NOMO-1 treated with DMSO at 0.1 percent for 48 hours (cell line): ENCODE results near the gene ESRRB.
"Not testable (repeated sequence)": the region's sequence is repeated elsewhere in the genome, so short reads cannot be mapped to it uniquely, and the experiment has no call there.

Experiments used
- DNase-seq: peaks from one replicate; lab custom pipeline; 2025; ENCODE audit not compliant: unreplicated experiment; lab: John Stamatoyannopoulos, UW

Gene ESRRB

DNA sequence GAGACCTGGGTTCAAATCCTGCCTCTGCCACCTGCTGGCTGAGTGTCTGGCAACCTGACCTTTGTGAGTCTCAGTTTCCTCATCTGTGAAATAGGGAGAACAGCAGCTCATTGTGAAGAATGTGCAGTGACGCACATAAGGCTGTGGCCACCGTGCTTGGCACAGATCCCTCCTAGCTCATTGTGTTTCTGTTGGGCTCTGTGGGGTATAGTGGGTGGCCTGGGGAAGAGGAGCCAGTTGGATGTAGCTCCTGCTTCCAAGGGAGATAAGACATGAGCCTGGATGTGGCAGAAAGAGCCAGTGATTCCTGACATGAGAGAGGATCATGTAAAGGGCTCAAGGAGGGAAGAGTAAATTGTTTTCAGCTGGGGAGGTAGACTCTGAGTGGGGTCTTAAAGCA is 120.0 kb downstream of the ESRRB start:
- DNase-seq = no peak

DNA sequence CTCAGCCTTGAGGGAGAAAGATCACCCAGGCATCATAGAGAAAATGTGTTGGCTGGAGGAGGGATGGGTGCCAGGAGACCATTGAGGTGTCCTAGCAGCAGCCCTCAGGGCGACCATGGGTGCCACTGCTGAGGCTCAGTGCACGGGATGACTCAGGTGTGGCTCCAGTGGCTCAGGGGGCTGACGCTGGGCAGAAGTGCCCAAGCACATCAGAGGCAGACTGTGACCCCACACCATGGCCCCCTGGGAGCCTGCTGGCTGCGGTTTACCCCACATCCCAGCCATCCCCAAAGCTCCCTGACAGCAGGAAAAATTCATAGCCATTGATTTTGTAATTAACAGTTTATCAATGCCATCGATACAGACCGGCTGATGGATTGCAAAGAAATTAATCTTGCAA is 120.7 kb downstream of the ESRRB start:
- DNase-seq = no peak

DNA sequence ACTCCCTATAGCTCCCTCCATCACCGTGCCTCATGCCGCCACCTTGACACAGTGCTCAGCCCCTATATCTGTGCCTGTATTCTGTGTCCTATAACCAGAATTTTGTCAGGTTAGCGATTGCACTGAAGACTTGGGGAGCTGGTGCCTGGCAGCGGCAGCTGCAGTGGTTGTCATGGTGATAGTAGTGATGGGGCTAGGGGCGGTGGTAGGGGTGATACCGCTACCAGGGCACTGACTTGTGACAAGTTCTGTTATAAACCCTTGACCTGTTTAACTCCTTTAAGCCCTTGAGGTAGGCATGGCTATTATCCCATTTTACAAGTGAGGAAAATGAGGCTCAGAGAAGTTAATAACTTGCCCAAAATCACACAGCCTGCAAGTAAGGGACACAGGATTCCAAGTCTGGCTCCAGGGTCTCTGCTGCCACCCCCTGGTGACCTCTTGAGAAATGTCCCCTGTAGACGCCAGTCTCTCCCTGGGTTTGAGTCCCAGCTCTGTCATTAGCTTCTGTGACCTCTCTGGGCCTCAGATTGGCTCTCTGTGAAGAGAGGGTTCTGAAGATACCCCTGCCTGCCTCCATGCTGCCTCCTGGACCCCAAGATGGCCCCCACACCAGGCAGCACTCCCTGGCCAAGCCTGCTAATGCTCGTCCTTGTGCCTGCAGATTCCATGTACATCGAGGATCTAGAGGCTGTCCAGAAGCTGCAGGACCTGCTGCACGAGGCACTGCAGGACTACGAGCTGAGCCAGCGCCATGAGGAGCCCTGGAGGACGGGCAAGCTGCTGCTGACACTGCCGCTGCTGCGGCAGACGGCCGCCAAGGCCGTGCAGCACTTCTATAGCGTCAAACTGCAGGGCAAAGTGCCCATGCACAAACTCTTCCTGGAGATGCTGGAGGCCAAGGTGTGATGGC is 121.9 kb downstream of the ESRRB start:
- DNase-seq = no peak

DNA sequence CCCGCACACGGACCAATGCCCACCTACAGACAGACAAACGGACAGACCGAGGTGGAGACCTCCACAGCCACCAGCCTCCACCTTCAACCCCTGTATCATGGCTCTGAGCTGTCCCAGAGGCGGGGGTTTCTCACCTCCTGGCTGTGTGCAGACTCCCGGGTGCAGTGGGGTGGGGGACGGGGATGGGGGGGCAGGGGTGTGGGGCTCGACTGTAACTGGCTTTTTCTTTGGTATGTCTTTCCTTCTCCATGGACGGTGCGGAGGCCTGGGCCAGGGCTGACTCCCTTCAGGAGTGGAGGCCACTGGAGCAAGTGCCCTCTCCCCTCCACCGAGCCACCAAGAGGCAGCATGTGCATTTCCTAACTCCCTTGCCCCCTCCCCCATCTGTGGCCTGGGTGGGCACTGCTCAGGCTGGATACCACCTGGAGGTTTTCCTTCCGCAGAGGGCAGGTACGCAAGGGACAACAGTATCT is 122.6 kb downstream of the ESRRB start:
- DNase-seq = no peak

DNA sequence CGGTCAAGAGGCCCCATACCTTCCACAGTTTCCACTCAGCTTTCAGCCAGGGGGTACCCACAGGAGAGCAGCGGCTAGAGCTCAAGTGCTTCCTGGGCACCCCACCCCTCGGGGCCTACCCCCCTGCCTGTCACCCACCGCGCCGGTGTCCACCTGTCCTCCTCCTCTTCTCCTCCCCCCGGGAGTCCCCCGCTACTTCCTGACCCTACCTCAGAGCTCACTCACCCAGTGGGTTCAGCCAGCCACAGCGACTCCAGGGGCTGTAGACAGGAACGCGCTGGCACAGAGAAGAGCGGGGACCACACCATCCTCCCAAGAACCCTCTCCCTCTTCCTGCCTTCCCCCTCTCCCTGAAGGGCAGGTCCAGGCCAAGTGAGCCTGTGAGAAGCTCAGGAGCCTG is 123.0 kb downstream of the ESRRB start:
- no peak for DNase-seq

DNA sequence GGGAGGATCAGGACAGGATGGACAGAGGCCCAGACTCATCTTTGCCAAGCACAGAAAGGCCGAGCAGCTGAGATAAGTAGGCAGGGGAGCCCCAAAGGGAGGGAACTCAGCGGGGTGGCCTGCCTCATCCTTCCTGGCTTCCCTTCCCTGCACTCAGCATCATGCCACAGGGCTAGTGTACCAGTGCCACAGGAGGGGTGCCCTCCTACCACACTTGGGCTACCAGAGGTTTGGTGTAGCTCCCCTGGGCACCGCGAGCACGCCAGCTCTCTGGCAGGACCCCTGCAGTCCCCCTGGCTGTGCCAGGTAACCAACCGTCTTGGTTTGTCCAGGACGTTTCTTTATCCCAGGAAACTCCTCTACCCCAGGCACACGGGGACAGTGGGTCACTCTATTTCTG is 123.5 kb downstream of the ESRRB start:
- no peak for DNase-seq

DNA sequence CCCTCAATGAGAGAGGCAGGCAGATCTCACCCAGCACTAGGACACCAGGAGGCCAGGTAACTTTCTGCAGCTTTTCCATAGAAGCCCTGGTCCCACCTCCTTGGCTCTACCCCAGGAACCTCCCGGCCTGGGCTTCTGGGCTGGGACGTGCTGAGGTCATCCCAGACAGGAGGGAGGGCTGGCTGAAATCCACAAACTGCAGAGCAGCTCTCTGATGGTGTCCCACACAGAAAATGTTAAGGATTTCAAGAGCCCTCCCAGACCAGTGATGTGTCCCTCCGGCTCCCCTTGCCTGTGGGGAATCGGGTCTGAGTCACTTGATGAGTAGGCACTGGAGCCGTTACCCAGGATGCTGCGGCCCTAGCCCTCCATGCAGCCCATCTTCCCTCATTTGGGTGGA is 124.1 kb downstream of the ESRRB start:
- DNase-seq = no peak

DNA sequence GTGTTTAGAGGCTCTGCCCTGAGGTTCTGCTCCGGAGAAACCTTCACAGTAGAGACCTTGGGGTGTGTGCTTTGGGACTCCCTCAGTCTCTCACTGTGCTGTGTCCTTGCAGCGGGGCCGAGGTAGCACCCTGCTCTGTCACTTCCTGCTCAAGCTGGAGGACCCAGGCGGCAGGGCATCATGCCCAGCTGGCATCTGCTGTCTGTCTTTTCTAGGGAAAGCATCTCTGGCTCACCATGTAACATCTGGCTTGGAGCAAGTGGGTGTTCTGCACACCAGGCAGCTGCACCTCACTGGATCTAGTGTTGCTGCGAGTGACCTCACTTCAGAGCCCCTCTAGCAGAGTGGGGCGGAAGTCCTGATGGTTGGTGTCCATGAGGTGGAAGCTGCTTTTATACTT is 124.5 kb downstream of the ESRRB start:
- no peak for DNase-seq

DNA sequence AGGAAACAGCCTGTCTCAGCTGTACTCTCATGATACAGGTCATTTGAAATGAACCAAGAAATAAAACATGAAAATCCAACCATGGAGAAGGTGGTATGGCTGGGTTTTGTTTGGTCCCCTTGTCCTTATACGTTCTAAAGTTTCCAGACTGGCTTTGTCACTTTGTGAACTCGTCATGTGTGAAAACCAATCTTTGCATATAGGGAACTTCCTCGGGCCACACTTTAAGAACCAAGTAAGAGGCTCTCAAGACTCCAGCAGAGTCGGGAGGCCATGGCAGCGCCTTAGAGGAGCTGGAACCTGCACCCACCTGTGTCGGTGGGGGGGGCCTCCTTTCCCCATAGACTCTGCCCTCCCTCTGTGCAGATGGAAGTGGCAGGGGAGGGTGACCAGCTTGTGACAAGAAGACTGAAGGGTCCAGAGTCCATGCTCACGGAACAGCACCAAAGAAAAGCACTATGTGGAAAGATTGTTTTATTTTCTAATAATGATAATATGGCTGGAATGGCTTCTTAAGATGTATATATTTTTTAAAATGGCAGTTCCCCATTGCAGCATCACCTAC is 125.3 kb downstream of the ESRRB start:
- no peak for DNase-seq

DNA sequence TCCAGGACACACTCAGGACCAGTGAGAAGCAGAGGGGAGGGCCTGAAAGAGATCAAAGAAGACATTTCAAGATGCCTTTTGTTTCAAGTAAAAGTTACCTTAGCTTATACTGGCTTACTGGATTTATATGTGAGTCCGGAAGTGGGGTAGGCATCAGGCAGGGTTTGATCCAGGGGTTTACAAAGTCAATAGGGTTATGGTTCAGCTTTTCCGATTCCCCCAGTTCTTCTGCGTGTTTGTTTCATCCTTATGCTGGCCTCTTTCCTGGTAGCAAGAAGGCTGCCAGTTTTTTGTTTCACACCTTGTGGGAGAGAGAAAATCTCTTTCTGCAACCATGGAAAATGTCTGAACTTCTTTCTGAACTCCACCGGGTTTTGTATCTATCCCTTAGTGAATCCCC is 126.3 kb downstream of the ESRRB start:
- DNase-seq = no peak

DNA sequence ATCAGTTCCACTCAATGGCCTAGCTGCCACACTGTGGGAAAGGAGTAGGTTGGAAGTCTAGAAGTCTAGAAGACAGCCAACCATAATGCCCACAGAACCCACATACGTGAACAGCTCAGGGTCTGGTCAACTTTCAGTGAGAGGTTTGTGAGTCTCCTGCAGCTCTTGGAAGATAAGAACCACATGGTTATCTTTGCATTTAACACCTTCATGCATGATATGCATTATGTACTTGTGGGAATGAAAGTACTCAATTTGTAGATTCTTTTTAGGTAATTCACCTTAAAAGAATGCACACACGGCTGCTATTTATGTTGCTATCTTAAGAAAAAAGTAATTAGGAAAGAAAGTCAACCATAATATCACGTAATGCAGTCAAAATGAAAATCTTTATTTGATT is 126.7 kb downstream of the ESRRB start:
- DNase-seq = no peak

DNA sequence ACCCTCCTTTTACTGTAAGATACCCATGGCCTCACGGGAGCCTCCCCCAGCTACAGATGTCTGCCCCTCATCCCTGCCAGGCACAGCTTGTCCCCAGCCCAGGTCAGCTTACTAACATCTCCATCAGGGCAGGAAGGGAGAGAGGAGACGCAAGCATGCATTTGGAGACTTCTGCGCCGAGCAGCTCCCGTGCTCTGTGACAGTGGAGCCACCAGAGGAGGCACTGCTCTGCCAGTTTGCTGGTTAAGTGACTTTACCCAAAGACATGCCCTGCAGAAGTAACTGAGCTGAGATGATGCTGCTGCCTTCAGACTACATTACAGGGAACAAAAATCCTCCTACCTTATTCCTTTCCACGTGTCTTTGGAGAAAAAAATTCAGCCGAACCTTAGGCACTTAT is 133.4 kb downstream of the ESRRB start:
- DNase-seq = no peak

DNA sequence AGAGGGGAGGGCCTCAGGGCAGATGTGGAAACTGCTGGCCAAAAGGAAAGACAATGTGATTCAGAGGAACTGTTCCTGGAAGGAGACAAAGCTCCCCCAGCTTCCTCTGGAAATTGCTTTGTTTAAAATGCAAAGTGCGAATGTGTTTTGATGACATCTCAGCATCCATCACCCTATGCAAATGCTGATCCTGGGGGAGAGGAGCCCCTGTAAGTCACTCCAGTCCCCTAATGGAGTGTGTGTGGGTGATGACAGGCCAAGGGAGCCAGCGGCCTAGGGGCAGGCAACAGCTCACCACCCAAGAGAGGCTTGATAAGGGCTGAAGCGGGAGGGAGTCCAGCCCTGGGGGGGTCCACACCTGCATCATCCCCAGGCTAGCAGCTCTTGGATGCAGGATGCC is 134.2 kb downstream of the ESRRB start:
- no peak for DNase-seq

DNA sequence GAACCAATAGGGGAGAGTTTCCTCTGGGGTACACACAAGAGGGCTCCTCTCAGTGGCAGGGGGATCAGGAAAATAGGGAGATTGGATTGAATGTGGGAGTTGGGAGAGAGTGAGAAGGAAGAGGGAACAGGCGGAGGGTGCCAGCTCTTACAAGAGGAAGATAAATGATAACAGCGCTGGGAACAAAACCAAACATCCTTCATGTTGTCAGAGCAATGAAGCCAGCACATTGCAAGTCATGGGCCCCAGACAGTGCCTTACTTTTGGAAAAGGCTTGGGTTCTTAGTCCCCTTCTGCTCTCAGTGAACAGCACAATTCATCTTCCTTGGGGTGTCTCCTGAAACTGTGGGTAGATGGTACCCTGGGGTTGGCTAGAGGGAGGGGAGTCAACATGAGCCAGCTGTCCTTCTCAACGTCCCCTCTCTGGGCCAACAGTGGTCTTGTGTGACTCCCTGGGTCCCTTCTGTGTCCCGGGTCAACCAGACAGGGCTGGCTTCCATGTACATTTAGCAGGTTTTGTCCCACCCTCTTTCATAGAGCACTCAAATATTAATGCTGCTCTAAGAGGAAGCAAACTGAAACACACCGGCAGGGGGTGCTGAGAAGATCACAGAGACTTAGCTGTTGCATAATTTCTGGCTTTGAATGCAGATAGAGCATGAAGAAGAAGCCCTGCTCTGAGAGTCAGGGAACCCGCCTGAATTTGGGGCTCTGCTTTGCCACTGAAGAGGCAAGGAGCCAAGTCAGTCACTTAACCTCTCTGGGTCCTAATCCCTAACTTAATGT is 138.5 kb downstream of the ESRRB start:
- DNase-seq = peak; percentile 56

DNA sequence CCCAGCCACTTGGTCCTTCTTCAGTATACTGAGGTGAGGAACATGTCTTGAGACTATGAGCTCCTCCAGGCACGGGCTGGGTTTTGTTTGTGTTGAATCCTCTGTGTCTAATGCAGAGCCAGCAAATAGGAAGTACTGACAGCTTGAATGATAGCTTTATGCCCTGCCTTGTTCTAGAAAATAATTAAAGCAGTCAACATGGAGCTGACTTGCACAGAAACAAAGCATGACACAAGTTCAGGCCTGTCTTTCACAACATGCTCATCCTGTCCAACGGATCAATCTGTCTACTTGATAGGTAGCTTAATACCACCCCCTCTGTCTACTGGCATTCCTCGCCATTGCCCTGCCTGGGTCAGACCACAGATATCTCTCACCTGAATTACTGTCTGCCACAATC is 140.9 kb downstream of the ESRRB start:
- DNase-seq = peak; percentile 87

DNA sequence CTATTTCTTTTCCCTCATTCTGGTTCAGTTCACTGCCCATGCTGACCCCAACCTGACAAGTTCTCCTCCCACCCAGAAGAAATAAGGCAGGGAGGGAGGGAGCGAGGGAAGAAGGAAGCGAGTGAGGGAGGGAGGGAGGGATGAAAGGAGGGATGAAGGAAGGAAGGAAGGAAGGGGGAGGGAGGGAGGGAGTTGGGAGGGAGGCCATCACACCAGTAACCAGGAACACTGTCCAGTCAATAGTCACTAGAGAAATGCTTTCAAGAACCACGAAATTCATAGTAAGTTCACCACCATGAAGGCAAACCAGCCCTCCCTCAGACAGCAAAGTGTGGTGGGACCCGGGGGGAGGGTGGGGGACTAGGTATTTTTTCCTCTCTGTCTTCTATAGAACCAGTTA is 142.4 kb downstream of the ESRRB start:
- DNase-seq = no peak

DNA sequence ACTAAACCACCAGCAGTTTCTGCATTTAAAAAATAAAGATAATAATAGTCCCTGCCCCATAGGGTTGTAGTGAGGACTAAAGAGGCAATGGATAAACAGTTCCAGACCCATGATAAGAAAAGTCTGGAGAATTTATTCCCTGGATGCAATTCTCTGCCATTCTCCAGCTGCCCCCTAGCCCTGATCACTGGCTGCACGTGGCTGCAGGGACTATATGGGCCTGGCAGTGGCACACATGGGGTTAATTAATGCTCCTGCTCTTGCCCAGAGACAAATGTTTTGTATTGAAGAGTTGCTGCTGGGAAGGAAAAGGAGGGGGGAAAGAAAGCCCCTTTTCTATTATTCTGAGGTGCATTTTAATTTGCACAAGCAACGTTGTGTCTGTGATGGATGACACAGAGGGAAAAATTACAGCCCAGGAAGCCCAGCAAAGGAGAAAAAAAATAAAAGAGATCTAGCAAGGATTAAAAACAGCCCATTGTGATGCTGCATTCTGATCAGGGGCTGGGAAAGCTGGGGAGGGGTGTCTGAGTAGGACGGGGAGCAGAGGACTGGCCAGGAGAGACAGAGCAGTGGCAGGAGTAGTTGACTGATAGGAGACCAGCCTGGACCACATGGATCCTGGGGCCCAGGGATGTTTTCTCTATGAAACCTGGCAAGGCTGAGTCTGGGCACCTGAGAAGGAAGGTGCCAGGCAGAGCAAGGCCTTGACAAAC is 149.3 kb downstream of the ESRRB start:
- DNase-seq = no peak

DNA sequence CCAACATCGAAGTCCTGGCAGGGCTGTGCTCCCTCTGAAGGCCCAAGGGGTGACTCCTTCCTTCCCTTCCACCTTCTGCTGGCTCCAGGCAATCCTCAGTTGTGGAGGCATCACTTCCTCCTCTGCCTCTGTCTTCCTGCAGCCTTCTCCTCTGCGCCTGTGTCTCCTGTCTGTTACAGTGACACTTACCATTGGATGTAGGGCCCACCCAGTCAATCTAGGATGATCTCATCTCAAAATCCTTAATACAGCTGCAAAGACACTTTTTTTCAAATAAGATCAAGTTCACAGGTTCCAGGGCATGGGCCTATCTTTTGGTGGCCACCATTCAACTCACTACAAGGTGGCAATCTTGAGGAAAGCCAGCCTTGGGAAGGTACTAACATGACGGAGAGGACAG is 155.1 kb downstream of the ESRRB start:
- DNase-seq = no peak

DNA sequence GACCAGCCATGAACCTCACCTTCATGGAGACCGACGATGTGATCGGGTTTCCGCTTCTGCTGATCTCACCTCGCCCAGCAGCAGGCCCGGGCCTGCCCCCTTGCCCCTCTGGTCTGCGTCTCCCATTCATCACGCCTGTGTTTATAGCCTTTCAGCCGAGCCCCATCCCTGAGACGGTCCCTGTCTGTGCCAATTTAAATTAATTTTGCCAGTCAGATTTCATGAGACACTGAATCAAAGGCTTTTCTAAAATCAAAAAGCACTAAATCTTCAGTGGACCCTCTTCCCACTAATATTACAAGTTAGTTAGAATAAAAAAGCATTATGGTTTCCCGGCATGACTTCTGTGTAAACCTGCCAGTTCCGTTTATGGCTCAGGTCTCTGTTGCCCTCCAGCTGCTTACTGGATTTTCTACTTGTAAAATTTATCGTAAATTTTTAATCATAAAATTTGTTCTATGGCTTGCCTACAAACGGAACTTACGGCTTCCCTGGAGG is 155.9 kb downstream of the ESRRB start:
- no peak for DNase-seq

DNA sequence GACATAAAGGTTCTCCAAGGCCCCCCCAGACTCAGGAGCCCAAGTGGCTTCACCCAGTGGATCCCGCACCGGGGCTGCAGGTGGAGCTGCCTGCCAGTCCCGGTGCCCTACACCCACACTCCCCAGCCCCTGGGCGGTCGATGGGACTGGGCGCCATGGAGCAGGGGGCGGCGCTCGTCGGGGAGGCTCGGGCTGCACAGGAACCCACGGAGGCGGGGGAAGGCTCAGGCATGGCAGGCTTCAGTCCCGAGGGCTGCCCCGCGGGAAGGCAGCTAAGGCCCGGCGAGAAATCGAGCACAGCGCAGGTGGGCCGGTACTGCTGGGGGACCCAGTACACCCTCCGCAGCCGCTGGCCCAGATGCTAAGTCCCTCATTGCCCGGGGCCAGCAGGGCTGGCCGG is 160.7 kb downstream of the ESRRB start:
- DNase-seq = not testable (repeated sequence)
